ENCODE measurements around the gene GALT. TPM values are rescaled to one million over a fixed set of nuclear protein-coding genes. Genes with fewer than 3 reads are reported as not detected.

Gene GALT
- total and polyA plus RNA-seq, 2 of the 13 experiments (the other 11 are each of a cell fraction or from before 2014, with no cell fraction given): 40.4 to 46.3 TPM

- TF ChIP-seq ZNF691 (CRISPR knock-in tag; IDR thresholded peaks at IDR 0.05; ENCODE audit: borderline replicate concordance, low read depth) (peak; percentile 59; the same call in 1 of the 2 replicates), ZNF33A (CRISPR knock-in tag; IDR thresholded peaks at IDR 0.05; ENCODE audit: borderline replicate concordance) (no peak), UBTF (CRISPR knock-in tag; IDR thresholded peaks at IDR 0.05) (peak; percentile 44; the same call in 1 of the 2 replicates), ZNF432 (CRISPR knock-in tag; IDR thresholded peaks at IDR 0.05; ENCODE audit: borderline replicate concordance) (no peak), ZBTB14 (CRISPR knock-in tag; IDR thresholded peaks at IDR 0.05) (no peak), HNRNPLL (IDR thresholded peaks at IDR 0.05; ENCODE audit: low read depth, low read length, poor library complexity, severe bottlenecking) (no peak), ZNF7 (CRISPR knock-in tag; IDR thresholded peaks at IDR 0.05) (no peak), TFE3 (CRISPR knock-in tag; IDR thresholded peaks at IDR 0.05) (no peak), ZNF766 (CRISPR knock-in tag; IDR thresholded peaks at IDR 0.05; ENCODE audit: borderline replicate concordance) (peak; percentile 58; the same call in 1 of the 2 replicates), PCBP1 (IDR thresholded peaks at IDR 0.05; ENCODE audit: borderline replicate concordance, low read depth, low read length) (no peak), HES4 (CRISPR knock-in tag; IDR thresholded peaks at IDR 0.05; ENCODE audit: borderline replicate concordance) (no peak), ZNF543 (CRISPR knock-in tag; IDR thresholded peaks at IDR 0.05) (no peak), PAXIP1 (CRISPR knock-in tag; conservative IDR thresholded peaks at IDR 0.05) (no peak), MAX (IDR thresholded peaks at IDR 0.05) (no peak), MED1 (CRISPR knock-in tag; IDR thresholded peaks at IDR 0.05) (peak; percentile 47; the same call in 1 of the 2 replicates), SRY (CRISPR knock-in tag; IDR thresholded peaks at IDR 0.05) (no peak), POGZ (CRISPR knock-in tag; IDR thresholded peaks at IDR 0.05) (peak; percentile 53; the same call in 1 of the 2 replicates)
These were observed 28.7 kb downstream of the GALT start (continued) for GRCh38 chr9:34675048-34675714.

All from HepG2 (cell line).